A549 (cell line): Measurements from ENCODE around the gene ZNF714. TPM values are rescaled to one million over a fixed set of nuclear protein-coding genes. Genes with fewer than 3 reads are reported as not detected.
"Not testable (repeated sequence)": the region's sequence is repeated elsewhere in the genome, so short reads cannot be mapped to it uniquely, and the experiment has no call there.

Source experiments
- ATAC-seq, 2 experiments: fragments of 200-7000 bp in 1 of 2; fragments of >200 bp in 1 of 2; cut with Nextera tagmentation in 1 of 2; cut with Tn5 transposase in 1 of 2; 3 replicates each; pipeline versions ENCODE4 v1.8.0 to v1.9.1; 2018 to 2020; ENCODE audit warnings: mild to moderate bottlenecking in 1 of 2, moderate library complexity in 1 of 2
- CTCF ChIA-PET: fragments of 300-600 bp; sonication (Branson Sonifier 250); formaldehyde crosslinking; extraction: SDS; loops from one replicate; lab custom pipeline; 2021; ENCODE audit warnings: antibody characterized with exemption, inconsistent platforms; lab: Yijun Ruan, JAX
- POLR2A ChIA-PET: fragments of 350-600 bp; formaldehyde crosslinking; extraction: SDS; loops from one replicate; lab custom pipeline; 2021; ENCODE audit warnings: antibody characterized with exemption, inconsistent platforms; lab: Yijun Ruan, JAX
- DNase-seq, 2 experiments: peaks; one replicate each; pipeline versions ENCODE4 v3.0.0 to v3.0.0-alpha.2; 2011 to 2016; ENCODE audit warnings: low read depth in 1 of 2, low spot score in 1 of 2
- FAIRE-seq: peaks from 2 replicates; lab custom pipeline; 2011; peaks lifted over from hg19 to GRCh38; lab: Jason Lieb, UNC
- H3K27ac ChIP-seq, 2 experiments: fragments of >200 bp; sonication (Bioruptor Twin); formaldehyde crosslinking; 3 replicates each; pipeline ENCODE4 v1.5.1; 2016 to 2017
- H3K4me1 ChIP-seq: fragments of >200 bp; sonication (Bioruptor Twin); formaldehyde crosslinking; 3 replicates; pipeline ENCODE4 v1.6.1; 2016
- H3K4me2 ChIP-seq: fragments of >200 bp; sonication (Bioruptor Twin); formaldehyde crosslinking; 3 replicates; pipeline ENCODE4 v1.6.1; 2016
- H3K4me3 ChIP-seq: fragments of >200 bp; sonication (Bioruptor Twin); formaldehyde crosslinking; 3 replicates; pipeline ENCODE4 v1.5.1; 2016
- H3K9me3 ChIP-seq: fragments of >200 bp; sonication (Bioruptor Twin); formaldehyde crosslinking; 3 replicates; pipeline ENCODE4 v1.6.1; 2016
- BCL3 ChIP-seq: fragments of >200 bp; sonication (Bioruptor Twin); formaldehyde crosslinking; IDR thresholded peaks from 3 replicates; pipeline ENCODE4 v1.6.1; 2016
- CBX8 ChIP-seq: fragments of 200-600 bp; sonication (generic); IDR thresholded peaks from 2 replicates; pipeline ENCODE4 v1.6.1; 2016
- FOXS1 ChIP-seq: fragments of 250-450 bp; sonication (Bioruptor Pico); IDR thresholded peaks from 2 replicates; pipeline ENCODE4 v1.5.0; 2020; ENCODE audit warnings: mild to moderate bottlenecking, moderate library complexity
- GATA3 ChIP-seq: IDR thresholded peaks from 2 replicates; pipeline ENCODE4 v1.6.1; 2012; ENCODE audit warnings: borderline replicate concordance
- HOXA7 ChIP-seq: fragments of 250-450 bp; sonication (Bioruptor Pico); IDR thresholded peaks from 2 replicates; pipeline ENCODE4 v1.5.0; 2020; ENCODE audit warnings: mild to moderate bottlenecking, moderate library complexity
- JUNB ChIP-seq: fragments of >200 bp; sonication (Bioruptor Twin); formaldehyde crosslinking; IDR thresholded peaks from 2 replicates; pipeline ENCODE4 v1.6.1; 2016
- MAFK ChIP-seq: fragments of 450-650 bp; IDR thresholded peaks from 2 replicates; pipeline ENCODE4 v1.6.1; 2014; ENCODE audit not compliant: partially characterized antibody
- NFE2L2 ChIP-seq: fragments of 150-350 bp; conservative IDR thresholded peaks from 2 replicates; pipeline ENCODE4 v1.6.1; 2014; ENCODE audit warnings: low read length
- NPAS2 ChIP-seq: fragments of 250-450 bp; sonication (Bioruptor Pico); IDR thresholded peaks from 2 replicates; pipeline ENCODE4 v1.8.0; 2022; ENCODE audit warnings: mild to moderate bottlenecking, moderate library complexity, borderline replicate concordance
- NR3C1 ChIP-seq: fragments of >200 bp; sonication (Bioruptor Twin); formaldehyde crosslinking; IDR thresholded peaks from 3 replicates; pipeline ENCODE4 v1.6.1; 2017
- RARB ChIP-seq: fragments of 250-450 bp; sonication (Bioruptor Pico); IDR thresholded peaks from 2 replicates; pipeline ENCODE4 v1.8.0; 2021; ENCODE audit warnings: mild to moderate bottlenecking, moderate library complexity
- RNF2 ChIP-seq: fragments of 200-600 bp; sonication (generic); IDR thresholded peaks from 2 replicates; pipeline ENCODE4 v1.6.1; 2016; ENCODE audit warnings: low read depth, mild to moderate bottlenecking, antibody characterized with exemption, moderate library complexity, borderline replicate concordance
- SMC3 ChIP-seq: fragments of >200 bp; sonication (Bioruptor Twin); formaldehyde crosslinking; IDR thresholded peaks from 3 replicates; pipeline ENCODE4 v1.6.1; 2018; ENCODE audit warnings: inconsistent platforms
- SREBF2 ChIP-seq: fragments of 450-650 bp; IDR thresholded peaks from 2 replicates; pipeline ENCODE4 v1.6.1; 2014; ENCODE audit warnings: mild to moderate bottlenecking, moderate library complexity
- ZFP36 ChIP-seq: fragments of 450-650 bp; IDR thresholded peaks from 2 replicates; pipeline ENCODE4 v1.6.1; 2014; ENCODE audit warnings: borderline replicate concordance; ENCODE audit not compliant: partially characterized antibody
- ZSCAN20 ChIP-seq: fragments of 250-450 bp; sonication (Bioruptor Pico); IDR thresholded peaks from 2 replicates; pipeline ENCODE4 v1.8.0; 2022; ENCODE audit warnings: mild to moderate bottlenecking, moderate library complexity
- WGBS: methylation state at CpG from one replicate; pipeline ENCODE4 v1.1.6; 2017; ENCODE audit errors: missing lambda C conversion rate; 5-methylcytosine and 5-hydroxymethylcytosine counted together
- polyA plus RNA-seq, 4 experiments: library from polyadenylated mRNA; depleted of rRNA in 3 of 4; stranded (reverse); fragments of >200 nt; fragmentation: RNase III in 1 of 4; extraction: RNeasy Plus Mini Kit Qiagen cat#74134 plus additional on column Dnase treatment in 1 of 4; gene quantifications; 2 replicates in 3 of 4; 3 replicates in 1 of 4; pipeline ENCODE4 v1.2.3, GENCODE V29; 2011 to 2017
- TF ChIP-seq, protein P1 (sequence below): fragments of 250-450 bp; sonication (Bioruptor Pico); IDR thresholded peaks from 2 replicates; pipeline ENCODE4 v1.5.0; 2020; ENCODE audit warnings: low read depth, mild to moderate bottlenecking, moderate library complexity
- TF ChIP-seq, protein P2 (sequence below): fragments of >200 bp; sonication (Bioruptor Twin); formaldehyde crosslinking; IDR thresholded peaks from 3 replicates; pipeline ENCODE4 v1.5.1; 2016
- TF ChIP-seq, protein P3 (sequence below): fragments of 200-600 bp; sonication (generic); IDR thresholded peaks from 2 replicates; pipeline ENCODE4 v1.6.1; 2016; ENCODE audit warnings: antibody characterized with exemption, mild to moderate bottlenecking, moderate library complexity

ZNF714 gene
- polyA plus RNA-seq, 2 of the 4 experiments (the other 2 are of a cell fraction): 3.0 to 8.1 TPM

GRCh38 chr19:21134934-21135366 is 52.9 kb downstream of the ZNF714 start:
- no peak for TF ChIP-seq NR3C1
- TF ChIP-seq RNF2: no peak
- H3K4me2 ChIP-seq: no peak overlapping the region
- H3K27ac ChIP-seq: no peak overlapping the region
- DNase-seq (no peak), ATAC-seq (no peak), FAIRE-seq (no peak)
- no peak overlapping the region for H3K4me3 ChIP-seq
- ChIA-PET CTCF (no interaction called here), POLR2A (no interaction called here)
- H3K4me1 ChIP-seq: no peaks in the 10 kb centered on the region
- no peaks in the 10 kb centered on the region for H3K9me3 ChIP-seq
- WGBS: 38% methylated on average over 2 of the region's 2 CpGs

- WGBS: 19% methylated on average over 8 of the region's 8 CpGs
- H3K9me3 ChIP-seq: no peaks in the 10 kb centered on the region
- no peak overlapping the region for H3K27ac ChIP-seq
- no peaks in the 10 kb centered on the region for H3K4me1 ChIP-seq
- TF ChIP-seq ZSCAN20 (no peak), SREBF2 (no peak), GATA3 (no peak), JUNB (no peak), ZFP36 (no peak), RARB (CRISPR knock-in tag) (no peak), MAFK (no peak)
- TF ChIP-seq, all 56 proteins: peak for 0
- FAIRE-seq (no peak), ATAC-seq (no peak), DNase-seq (no peak)
- ChIA-PET POLR2A (no interaction called here), CTCF (no interaction called here)
- Histone ChIP-seq H3K4me3 (no peak overlapping the region), H3K4me2 (no peak overlapping the region)
These were observed 53.4 kb downstream of the ZNF714 start for GRCh38 chr19:21135433-21135832.

GRCh38 chr19:21138130-21138529 is 56.1 kb downstream of the ZNF714 start:
- Histone ChIP-seq H3K4me1 (no peaks in the 10 kb centered on the region), H3K9me3 (no peaks in the 10 kb centered on the region; the same call in 2 of the 3 replicates), H3K4me2 (no peak overlapping the region), H3K27ac (no peak overlapping the region), H3K4me3 (no peak overlapping the region)
- ATAC-seq (no peak), FAIRE-seq (no peak), DNase-seq (no peak)
- CTCF ChIA-PET: no interaction called here
- no peak for TF ChIP-seq GATA3
- TF ChIP-seq, protein P1, sequence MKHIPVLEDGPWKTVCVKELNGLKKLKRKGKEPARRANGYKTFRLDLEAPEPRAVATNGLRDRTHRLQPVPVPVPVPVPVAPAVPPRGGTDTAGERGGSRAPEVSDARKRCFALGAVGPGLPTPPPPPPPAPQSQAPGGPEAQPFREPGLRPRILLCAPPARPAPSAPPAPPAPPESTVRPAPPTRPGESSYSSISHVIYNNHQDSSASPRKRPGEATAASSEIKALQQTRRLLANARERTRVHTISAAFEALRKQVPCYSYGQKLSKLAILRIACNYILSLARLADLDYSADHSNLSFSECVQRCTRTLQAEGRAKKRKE (CRISPR knock-in tag): no peak
- TF ChIP-seq HOXA7 (CRISPR knock-in tag): no peak
- TF ChIP-seq, protein P2, sequence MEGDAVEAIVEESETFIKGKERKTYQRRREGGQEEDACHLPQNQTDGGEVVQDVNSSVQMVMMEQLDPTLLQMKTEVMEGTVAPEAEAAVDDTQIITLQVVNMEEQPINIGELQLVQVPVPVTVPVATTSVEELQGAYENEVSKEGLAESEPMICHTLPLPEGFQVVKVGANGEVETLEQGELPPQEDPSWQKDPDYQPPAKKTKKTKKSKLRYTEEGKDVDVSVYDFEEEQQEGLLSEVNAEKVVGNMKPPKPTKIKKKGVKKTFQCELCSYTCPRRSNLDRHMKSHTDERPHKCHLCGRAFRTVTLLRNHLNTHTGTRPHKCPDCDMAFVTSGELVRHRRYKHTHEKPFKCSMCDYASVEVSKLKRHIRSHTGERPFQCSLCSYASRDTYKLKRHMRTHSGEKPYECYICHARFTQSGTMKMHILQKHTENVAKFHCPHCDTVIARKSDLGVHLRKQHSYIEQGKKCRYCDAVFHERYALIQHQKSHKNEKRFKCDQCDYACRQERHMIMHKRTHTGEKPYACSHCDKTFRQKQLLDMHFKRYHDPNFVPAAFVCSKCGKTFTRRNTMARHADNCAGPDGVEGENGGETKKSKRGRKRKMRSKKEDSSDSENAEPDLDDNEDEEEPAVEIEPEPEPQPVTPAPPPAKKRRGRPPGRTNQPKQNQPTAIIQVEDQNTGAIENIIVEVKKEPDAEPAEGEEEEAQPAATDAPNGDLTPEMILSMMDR: no peak
- no peak for TF ChIP-seq SMC3
- TF ChIP-seq, protein P3, sequence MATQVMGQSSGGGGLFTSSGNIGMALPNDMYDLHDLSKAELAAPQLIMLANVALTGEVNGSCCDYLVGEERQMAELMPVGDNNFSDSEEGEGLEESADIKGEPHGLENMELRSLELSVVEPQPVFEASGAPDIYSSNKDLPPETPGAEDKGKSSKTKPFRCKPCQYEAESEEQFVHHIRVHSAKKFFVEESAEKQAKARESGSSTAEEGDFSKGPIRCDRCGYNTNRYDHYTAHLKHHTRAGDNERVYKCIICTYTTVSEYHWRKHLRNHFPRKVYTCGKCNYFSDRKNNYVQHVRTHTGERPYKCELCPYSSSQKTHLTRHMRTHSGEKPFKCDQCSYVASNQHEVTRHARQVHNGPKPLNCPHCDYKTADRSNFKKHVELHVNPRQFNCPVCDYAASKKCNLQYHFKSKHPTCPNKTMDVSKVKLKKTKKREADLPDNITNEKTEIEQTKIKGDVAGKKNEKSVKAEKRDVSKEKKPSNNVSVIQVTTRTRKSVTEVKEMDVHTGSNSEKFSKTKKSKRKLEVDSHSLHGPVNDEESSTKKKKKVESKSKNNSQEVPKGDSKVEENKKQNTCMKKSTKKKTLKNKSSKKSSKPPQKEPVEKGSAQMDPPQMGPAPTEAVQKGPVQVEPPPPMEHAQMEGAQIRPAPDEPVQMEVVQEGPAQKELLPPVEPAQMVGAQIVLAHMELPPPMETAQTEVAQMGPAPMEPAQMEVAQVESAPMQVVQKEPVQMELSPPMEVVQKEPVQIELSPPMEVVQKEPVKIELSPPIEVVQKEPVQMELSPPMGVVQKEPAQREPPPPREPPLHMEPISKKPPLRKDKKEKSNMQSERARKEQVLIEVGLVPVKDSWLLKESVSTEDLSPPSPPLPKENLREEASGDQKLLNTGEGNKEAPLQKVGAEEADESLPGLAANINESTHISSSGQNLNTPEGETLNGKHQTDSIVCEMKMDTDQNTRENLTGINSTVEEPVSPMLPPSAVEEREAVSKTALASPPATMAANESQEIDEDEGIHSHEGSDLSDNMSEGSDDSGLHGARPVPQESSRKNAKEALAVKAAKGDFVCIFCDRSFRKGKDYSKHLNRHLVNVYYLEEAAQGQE: no peak
- TF ChIP-seq NPAS2 (CRISPR knock-in tag): no peak
- no peak for TF ChIP-seq BCL3
- no peak for TF ChIP-seq FOXS1 (CRISPR knock-in tag)
- no peak for TF ChIP-seq CBX8
- TF ChIP-seq NFE2L2: no peak
- POLR2A ChIA-PET: no interaction called here

- CTCF ChIA-PET, H3K9me3 ChIP-seq, FAIRE-seq, H3K4me3 ChIP-seq, ATAC-seq, H3K27ac ChIP-seq, H3K4me2 ChIP-seq, DNase-seq, H3K4me1 ChIP-seq: not testable (repeated sequence)
- POLR2A ChIA-PET: interaction anchor here (1.2 to 1.4 kb wide), 3 partner anchors 59 to 188 kb away, joined by 8 to 12 read pairs (median 9); partner anchors contain the start of genes ZNF430, ZNF708 and ZNF714
- 89% methylated on average over 1 of the region's 1 CpG for WGBS
These were observed 59.0 kb downstream of the ZNF714 start for GRCh38 chr19:21141006-21141405.
